Muscle of leg (tissue), 16 donors: ENCODE data around the gene BTBD8. TPM values are rescaled to one million over a fixed set of nuclear protein-coding genes. Genes with fewer than 3 reads are reported as not detected.

Source experiments
- DNase-seq: peaks from one replicate; pipeline ENCODE4 v3.0.0; 2013
- H3K27ac ChIP-seq: one replicate; pipeline ENCODE4 v1.5.1; 2013; ENCODE audit warnings: mild to moderate bottlenecking, low read length, control low read depth
- H3K27me3 ChIP-seq: one replicate; pipeline ENCODE4 v1.6.1; 2013; ENCODE audit warnings: low read length; ENCODE audit not compliant: control insufficient read depth, insufficient read depth
- H3K36me3 ChIP-seq: one replicate; pipeline ENCODE4 v1.6.1; 2013; ENCODE audit warnings: low read length; ENCODE audit not compliant: control insufficient read depth, insufficient read depth
- H3K4me1 ChIP-seq: one replicate; pipeline ENCODE4 v1.6.1; 2013; ENCODE audit warnings: low read length; ENCODE audit not compliant: control insufficient read depth, insufficient read depth
- H3K4me3 ChIP-seq: one replicate; pipeline ENCODE4 v1.5.1; 2013; ENCODE audit warnings: low read length, control low read depth
- H3K9me3 ChIP-seq: replicated peaks from 2 replicates; pipeline ENCODE4 v1.6.1; 2013; ENCODE audit warnings: low read depth, low read length; ENCODE audit not compliant: control insufficient read depth
- WGBS: methylation state at CpG from one replicate; pipeline ENCODE4 v1.1.5; 2013; ENCODE audit warnings: missing lambda C conversion rate; ENCODE audit not compliant: insufficient coverage; 5-methylcytosine and 5-hydroxymethylcytosine counted together
- long read RNA-seq, 11 donors: transcript quantifications; one replicate each; lab custom pipeline, GENCODE V29; 2026
- polyA plus RNA-seq, 8 donors: library from polyadenylated mRNA; unstranded; fragments of 120-200 nt; gene quantifications; one replicate each; pipeline versions ENCODE4 v1.2.1 to v1.2.3, GENCODE V29; 2013; ENCODE audit warnings: inconsistent platforms in 1 of 8, low replicate concordance in 1 of 8; ENCODE audit not compliant: insufficient read length in 8 of 8, insufficient read depth in 1 of 8
- total RNA-seq: library from RNA; stranded (reverse); fragments of 120-200 nt; gene quantifications from one replicate; pipeline ENCODE4 v1.2.4, GENCODE V29; 2013

Gene BTBD8
- total RNA-seq (3.6 TPM), polyA plus RNA-seq (1 to 10 TPM; 1.6 to 2.9 (median 2.1) TPM)
- long read RNA-seq, donor 1: 0 reads
- long read RNA-seq, donor 2: 0 reads
- long read RNA-seq, donor 3, partial matches to known transcripts: 5 of 5 reads
- long read RNA-seq, donor 3, other reads (novel, unspliced or antisense): 0 of 5 reads
- long read RNA-seq, donor 4: 0 reads
- long read RNA-seq, donor 5: 0 reads
- long read RNA-seq, donor 6, partial matches to known transcripts: 0 of 1 reads
- long read RNA-seq, donor 6, other reads (novel, unspliced or antisense): 0 of 1 reads
- long read RNA-seq, donor 7: 0 reads
- long read RNA-seq, donor 8: 0 reads
- long read RNA-seq, donor 9: 0 reads
- long read RNA-seq, donor 10: 0 reads
- long read RNA-seq, donor 11: 0 reads

GRCh38 chr1:92080128-92080985 lies at the start of gene BTBD8:
BTBD8 (plus strand) TSS chr1:92080345; CDS start chr1:92080572, 227 bp downstream.
- Histone ChIP-seq H3K27me3 (no peaks in the 10 kb centered on the region), H3K27ac (peak within 1 kb of the TSS; percentile 23), H3K9me3 (peaks cover 2% of the 10 kb centered on the region), H3K4me3 (peak within 1 kb of the TSS; percentile 77), H3K4me1 (no peaks in the 10 kb centered on the region), H3K36me3 (no peaks in the 10 kb centered on the region)
- peak; percentile 73 for DNase-seq
- WGBS: 0% methylated on average over 49 of the region's 55 CpGs

GRCh38 chr1:92030656-92031107 lies 49.5 kb upstream of the BTBD8 start:
- H3K9me3 ChIP-seq: no peaks in the 10 kb centered on the region
- H3K36me3 ChIP-seq: no peaks in the 10 kb centered on the region
- WGBS: 29% methylated on average over 1 of the region's 4 CpGs
- peak overlapping the region; percentile 48 for H3K4me3 ChIP-seq
- peaks cover 4% of the 10 kb centered on the region for H3K27me3 ChIP-seq
- H3K27ac ChIP-seq: peak overlapping the region; percentile 72
- DNase-seq: peak; percentile 19
- H3K4me1 ChIP-seq: peaks cover 4% of the 10 kb centered on the region

DNA sequence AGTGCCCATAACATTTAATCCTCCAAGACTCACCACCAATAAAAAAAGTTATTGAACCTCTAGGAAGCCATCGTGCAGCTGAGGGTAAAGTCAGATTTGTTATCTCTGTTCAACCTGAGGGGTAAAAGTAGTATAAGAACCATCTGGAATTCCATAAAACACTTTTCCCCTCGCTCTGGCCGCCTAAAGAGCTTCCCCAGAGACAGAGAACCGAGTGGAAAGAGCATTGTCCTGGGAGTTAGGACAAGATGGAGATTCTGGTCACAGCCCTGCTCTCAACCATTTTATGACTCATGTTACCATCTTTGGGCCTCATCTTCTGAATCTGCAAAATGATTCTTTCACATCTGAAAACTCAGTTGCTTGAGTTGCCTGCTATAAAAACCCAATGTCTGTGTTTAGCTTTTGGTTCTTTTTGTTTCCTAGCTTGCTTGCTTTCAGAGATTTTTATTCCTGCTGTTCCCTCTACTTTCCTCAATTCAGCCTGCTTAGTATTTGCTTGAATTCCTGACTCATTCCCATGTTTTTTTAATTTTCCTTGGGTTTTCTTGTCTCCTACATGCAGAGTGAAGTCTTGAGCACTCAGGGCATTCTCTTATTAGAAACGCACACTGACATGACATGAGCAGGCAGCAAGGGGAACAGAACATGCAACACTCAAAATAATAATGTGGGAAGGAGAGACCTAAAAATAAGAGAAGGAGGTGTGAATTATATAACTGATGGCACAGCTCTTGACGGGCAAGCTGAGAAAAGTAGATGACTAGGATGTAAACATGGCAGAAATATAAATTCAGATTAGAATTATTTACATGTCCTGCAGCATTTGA lies 48.6 kb upstream of the BTBD8 start:
- DNase-seq: no peak
- H3K4me3 ChIP-seq: no peak overlapping the region
- no peaks in the 10 kb centered on the region for H3K36me3 ChIP-seq
- peaks cover 4% of the 10 kb centered on the region for H3K4me1 ChIP-seq
- H3K9me3 ChIP-seq: no peaks in the 10 kb centered on the region
- peaks cover 4% of the 10 kb centered on the region for H3K27me3 ChIP-seq
- WGBS: 50% methylated on average over 1 of the region's 6 CpGs
- no peak overlapping the region for H3K27ac ChIP-seq

DNA sequence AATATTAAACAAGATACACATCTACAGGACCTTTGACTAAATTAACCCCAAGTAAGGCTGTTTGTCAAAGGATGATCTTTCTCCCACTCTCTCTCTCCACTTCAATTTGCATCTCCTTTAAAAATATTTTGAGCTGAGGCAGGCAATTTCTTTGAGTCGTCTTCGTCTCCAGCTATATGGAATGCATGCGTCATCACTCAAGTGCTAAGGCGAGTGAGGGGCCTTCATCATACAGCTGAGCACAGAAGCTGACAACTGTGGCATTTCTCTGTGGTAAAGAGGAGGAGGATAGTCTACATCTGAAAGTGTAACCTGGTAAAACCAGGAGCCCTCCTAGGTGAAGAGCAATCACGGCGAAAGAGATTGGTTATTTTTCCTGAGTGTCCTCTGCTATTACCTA lies 42.7 kb upstream of the BTBD8 start:
- peak; percentile 2 for DNase-seq
- Histone ChIP-seq H3K27me3 (no peaks in the 10 kb centered on the region), H3K9me3 (no peaks in the 10 kb centered on the region), H3K4me1 (no peaks in the 10 kb centered on the region), H3K4me3 (no peak overlapping the region), H3K36me3 (no peaks in the 10 kb centered on the region), H3K27ac (no peak overlapping the region)
- 76% methylated on average over 6 of the region's 6 CpGs for WGBS

GRCh38 chr1:92038695-92039346 lies 41.3 kb upstream of the BTBD8 start:
- Histone ChIP-seq H3K27me3 (no peaks in the 10 kb centered on the region), H3K4me3 (no peak overlapping the region), H3K9me3 (no peaks in the 10 kb centered on the region), H3K27ac (no peak overlapping the region), H3K36me3 (no peaks in the 10 kb centered on the region), H3K4me1 (no peaks in the 10 kb centered on the region)
- 92% methylated on average over 2 of the region's 2 CpGs for WGBS
- no peak for DNase-seq

DNA sequence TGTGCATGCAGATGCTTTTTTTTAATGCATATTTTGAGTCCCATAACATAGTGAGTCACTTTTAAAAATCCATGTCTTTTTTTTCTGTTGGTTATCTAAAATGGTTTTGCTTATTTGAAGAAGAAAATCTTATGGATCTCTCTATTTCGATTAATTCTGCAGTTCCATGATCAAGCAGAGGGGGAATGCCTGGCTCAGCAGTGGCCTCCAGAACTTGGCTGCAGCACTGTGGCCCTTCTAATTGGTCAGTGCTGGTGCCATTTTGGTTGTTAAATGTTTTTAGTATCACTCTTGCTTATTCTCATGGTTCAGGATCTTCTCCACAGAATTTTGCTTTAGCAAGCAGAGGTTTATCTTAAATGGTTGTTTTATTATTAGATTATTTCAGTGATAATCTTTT lies 39.2 kb upstream of the BTBD8 start:
- Histone ChIP-seq H3K27ac (no peak overlapping the region), H3K36me3 (no peaks in the 10 kb centered on the region), H3K4me3 (no peak overlapping the region), H3K27me3 (no peaks in the 10 kb centered on the region), H3K4me1 (no peaks in the 10 kb centered on the region), H3K9me3 (no peaks in the 10 kb centered on the region)
- no CpG with 5 or more reads among the region's 1 CpG for WGBS
- no peak for DNase-seq

GRCh38 chr1:92043621-92044020 lies 36.5 kb upstream of the BTBD8 start:
- whole genome bisulfite sequencing: 60% methylated on average over 2 of the region's 5 CpGs
- Histone ChIP-seq H3K36me3 (no peaks in the 10 kb centered on the region), H3K27ac (no peak overlapping the region), H3K9me3 (no peaks in the 10 kb centered on the region), H3K27me3 (no peaks in the 10 kb centered on the region), H3K4me3 (no peak overlapping the region), H3K4me1 (no peaks in the 10 kb centered on the region)
- no peak for DNase-seq

- H3K4me1 ChIP-seq: no peaks in the 10 kb centered on the region
- no peak for DNase-seq
- no peak overlapping the region for H3K4me3 ChIP-seq
- H3K27ac ChIP-seq: no peak overlapping the region
- no peaks in the 10 kb centered on the region for H3K9me3 ChIP-seq
- no peaks in the 10 kb centered on the region for H3K27me3 ChIP-seq
- H3K36me3 ChIP-seq: no peaks in the 10 kb centered on the region
- no CpG with 5 or more reads among the region's 2 CpGs for WGBS
Observed at GRCh38 chr1:92045766-92046495, 34.2 kb upstream of the BTBD8 start.

DNA sequence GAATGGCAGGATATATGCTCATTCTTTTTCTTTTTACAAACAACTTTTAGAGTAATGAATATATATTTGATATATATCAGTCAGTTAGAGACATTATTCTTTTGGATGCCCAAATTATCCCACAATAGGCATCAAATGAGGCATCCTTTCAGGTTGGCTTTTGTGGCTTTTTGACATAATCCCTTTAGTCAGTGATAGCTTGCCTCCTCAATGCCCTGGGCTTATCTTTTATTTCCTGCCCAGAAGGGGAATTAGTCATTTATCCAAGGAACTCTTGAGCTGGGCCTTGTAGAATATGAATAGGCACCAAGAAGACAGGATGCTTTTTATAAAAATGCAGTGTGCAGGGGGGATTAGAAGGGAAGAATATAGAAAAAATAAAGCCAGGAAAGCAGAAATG lies 28.2 kb upstream of the BTBD8 start:
- H3K9me3 ChIP-seq: no peaks in the 10 kb centered on the region
- no peaks in the 10 kb centered on the region for H3K4me1 ChIP-seq
- H3K27ac ChIP-seq: no peak overlapping the region
- no peak for DNase-seq
- H3K36me3 ChIP-seq: no peaks in the 10 kb centered on the region
- H3K4me3 ChIP-seq: no peak overlapping the region
- no peaks in the 10 kb centered on the region for H3K27me3 ChIP-seq
